HG02610 (cell line): ENCODE results near the gene FADS2.

Experiments used
- ATAC-seq: cut with Tn5 transposase; IDR thresholded peaks from one replicate; pipeline ENCODE4 v1.9.1; 2021; ENCODE audit warnings: mild to moderate bottlenecking, moderate library complexity; ENCODE audit not compliant: unreplicated experiment

FADS2 gene

GRCh38 chr11:61827571-61828378 lies at the start of gene FADS2:
Gene FADS2, plus strand, starts transcription at chr11:61828300. Its CDS starts 91 bp downstream, at chr11:61828391.
- ATAC-seq: peak; percentile 62

DNA sequence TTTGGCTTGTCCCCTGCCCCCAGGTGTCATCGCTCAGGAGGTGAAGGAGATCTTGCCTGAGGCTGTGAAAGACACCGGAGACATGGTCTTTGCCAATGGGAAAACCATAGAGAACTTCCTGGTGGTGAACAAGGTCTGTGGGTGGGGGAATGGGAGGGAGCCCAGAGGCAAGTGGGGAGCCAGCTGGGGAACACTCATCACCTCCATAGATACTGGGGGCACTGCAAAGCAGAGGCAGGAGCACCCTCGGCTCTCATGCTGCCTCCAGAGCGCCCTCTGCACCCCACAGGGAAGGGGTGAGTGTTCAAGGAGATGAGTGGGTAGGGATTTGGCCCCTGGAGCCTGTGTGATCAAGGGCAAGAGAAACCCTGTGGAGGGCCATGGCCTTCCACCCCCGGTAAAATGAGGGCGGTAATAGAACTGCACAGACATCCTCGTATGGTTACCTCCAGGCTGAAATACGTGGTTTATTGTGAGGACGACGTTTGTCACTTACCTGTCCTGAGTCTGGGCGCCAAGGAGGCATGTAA lies 49.7 kb upstream of the FADS2 start:
- no peak for ATAC-seq

- no peak for ATAC-seq
These were observed 49.0 kb upstream of the FADS2 start for GRCh38 chr11:61778920-61779650.

GRCh38 chr11:61779666-61780525 lies 48.2 kb upstream of the FADS2 start:
- ATAC-seq: no peak

DNA sequence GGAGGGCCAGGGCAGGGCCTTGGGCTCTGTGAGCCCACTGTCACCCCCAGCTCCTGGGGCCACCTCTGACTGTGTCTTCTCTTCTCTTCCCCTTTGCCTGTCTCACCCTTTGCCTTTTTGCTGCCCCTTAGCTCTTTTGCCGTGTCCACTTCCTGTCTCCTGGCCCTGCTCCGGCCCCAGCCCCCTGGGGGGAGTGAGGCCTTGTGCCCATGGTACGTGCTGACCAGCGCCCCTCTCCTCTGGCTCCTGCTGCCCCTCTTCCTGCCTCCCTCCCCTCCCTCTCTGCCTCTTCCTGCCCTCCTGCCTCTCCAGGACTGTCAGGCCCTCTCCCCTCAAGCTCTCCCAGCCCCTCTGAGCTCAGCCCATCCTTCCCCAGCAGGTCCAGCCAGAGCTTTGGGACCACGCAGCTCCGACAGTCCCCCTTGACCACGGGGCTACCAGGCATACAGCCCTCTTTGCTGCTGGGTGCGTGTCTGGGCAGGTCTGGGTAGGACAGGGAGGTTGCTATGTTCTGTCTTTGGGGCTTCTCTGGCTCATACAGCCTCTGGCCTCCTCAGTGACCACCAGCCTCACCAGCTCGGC lies 47.4 kb upstream of the FADS2 start:
- no peak for ATAC-seq

- no peak for ATAC-seq
These were observed 46.5 kb upstream of the FADS2 start for GRCh38 chr11:61781585-61781984.

DNA sequence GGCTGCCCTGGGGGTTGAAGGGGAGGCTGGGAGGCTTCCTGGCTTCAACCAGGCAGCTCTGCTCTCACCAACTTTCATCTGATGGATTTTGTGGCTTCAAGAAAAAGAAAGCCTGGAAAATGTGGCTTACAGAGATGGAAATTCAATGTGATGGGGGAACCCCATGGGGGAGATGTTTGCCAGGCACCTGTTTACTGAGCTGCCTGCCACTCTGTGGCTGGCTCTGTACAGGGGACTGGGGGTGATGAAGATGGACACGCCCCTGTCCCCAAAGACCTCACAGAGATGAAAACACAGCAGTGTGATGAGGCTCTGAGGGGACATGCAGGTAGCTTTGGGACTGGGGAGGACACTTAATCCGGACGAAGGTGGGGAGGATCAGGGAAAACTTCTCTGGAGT lies 45.8 kb upstream of the FADS2 start:
- ATAC-seq: no peak

- no peak for ATAC-seq
These were observed 45.3 kb upstream of the FADS2 start for GRCh38 chr11:61782841-61783240.

DNA sequence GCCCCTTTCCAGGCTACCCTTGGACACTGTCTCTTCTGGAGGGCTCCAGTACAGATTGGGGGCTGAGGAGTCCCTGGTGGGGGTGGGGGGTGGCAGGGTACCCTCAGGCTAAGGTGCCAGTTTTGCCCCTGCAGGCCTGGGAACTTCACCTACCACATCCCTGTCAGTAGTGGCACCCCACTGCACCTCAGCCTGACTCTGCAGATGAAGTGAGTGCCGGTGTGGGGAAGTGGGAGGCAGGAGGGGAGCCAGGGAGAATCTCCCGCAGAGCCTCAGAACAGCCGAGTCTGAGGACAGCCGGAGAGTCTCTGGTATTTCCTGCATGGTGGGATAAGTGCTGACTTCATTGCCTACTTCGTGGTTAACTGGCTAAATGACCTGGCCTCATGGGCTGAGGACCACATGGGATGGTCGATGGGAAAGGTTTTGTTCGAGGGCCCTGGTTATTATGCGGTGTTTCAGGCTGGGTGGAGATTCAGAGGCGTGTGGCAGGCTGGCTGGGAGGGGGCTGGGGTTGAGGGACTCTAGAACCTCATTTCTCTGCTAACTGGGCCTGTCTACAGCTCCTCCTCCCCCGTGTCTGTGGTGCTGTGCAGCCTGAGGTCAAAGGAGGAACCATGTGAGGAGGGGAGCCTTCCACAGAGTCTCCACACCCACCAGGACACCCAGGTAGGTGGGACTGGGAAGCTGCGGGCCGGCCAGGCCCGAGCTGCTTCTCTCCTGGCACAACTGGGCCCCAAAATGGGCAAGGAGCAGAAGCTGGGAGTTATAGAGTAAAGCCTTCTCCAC lies 44.2 kb upstream of the FADS2 start:
- ATAC-seq: no peak

GRCh38 chr11:61784506-61784805 lies 43.6 kb upstream of the FADS2 start:
- ATAC-seq: no peak

GRCh38 chr11:61785837-61786402 lies 42.2 kb upstream of the FADS2 start:
- no peak for ATAC-seq

DNA sequence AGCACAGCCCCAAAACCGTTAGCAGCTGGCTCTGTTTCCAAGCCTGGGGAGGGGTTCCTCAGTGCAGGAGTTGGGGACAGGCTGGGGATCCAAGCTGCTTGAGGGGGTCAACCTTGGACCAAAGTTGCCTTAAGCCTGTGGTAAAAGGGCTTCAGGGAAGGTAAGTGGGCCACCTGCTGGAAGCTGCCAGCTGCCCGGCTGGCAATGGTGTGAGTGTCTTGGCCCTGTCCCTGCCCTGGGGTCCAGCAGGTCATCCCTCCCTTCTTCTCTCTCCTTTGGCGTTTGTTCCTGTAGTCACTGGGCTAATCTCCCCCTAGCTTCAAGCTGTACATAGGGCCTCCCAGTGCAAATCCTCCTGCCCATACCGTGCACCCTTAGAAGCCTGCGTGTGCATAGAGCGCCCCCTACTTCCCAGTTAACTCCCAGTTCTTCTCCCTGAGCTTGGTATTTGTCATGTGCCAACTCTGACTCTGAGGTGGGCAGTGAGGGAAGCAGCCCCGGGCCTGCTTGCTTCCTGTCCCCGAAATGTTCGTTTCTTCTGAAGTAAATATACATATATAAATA lies 40.1 kb upstream of the FADS2 start:
- no peak for ATAC-seq

- ATAC-seq: peak; percentile 23
These were observed 36.3 kb upstream of the FADS2 start for GRCh38 chr11:61791737-61792309.

DNA sequence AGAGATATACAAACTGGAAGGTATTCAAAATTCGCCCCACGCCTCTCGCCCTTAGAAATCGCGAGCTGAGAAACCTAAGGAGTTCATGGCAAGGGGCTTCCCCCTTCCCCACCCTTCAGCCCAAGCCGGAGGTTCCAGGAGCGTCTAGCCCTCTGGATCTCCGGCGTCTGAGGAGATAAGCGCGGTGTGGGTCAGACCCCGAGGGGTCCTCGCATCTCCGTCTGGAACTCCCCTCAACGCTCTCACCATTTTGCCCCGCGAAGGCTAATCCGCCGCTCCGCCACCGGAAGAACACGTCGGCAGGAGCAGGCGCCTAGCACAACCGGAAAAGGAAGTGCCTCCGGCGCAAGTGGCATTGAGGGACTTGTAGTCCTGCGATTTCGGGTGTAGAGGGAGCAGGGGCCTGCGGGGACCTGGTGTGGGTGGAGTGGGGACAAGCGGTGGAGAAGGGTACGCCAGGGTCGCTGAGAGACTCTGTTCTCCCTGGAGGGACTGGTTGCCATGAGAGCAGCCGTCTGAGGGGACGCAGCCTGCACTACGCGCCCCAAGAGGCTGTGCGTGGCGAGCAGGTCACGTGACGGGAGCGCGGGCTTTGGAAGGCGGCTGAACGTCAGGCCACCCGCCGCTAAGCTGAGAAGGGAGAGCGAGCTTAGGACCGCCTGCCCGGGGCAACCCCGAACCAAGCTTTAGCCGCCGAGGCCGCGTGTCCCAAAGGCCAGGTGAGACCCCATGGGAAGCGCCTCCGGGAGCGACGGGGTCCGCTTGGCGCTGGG lies 35.6 kb upstream of the FADS2 start, which contains the start of the genes FEN1 and TMEM258:
FEN1 (plus strand) TSS at position 602 of the 773 bp plus-strand sequence. CDS start 2,451 bp downstream, outside the sequence.
TMEM258 (minus strand) TSS at position 290 of the 773 bp plus-strand sequence; CDS start at position 249, 41 bp downstream.
- ATAC-seq: peak; percentile 78

- no peak for ATAC-seq
These were observed 34.8 kb upstream of the FADS2 start for GRCh38 chr11:61793083-61793828.

- no peak for ATAC-seq
These were observed 34.3 kb upstream of the FADS2 start for GRCh38 chr11:61793829-61794204.

GRCh38 chr11:61794579-61794978 lies 33.5 kb upstream of the FADS2 start:
- no peak for ATAC-seq
